K562 (cell line): ENCODE data around the gene MAPT. TPM values are rescaled to one million over a fixed set of nuclear protein-coding genes. Genes with fewer than 3 reads are reported as not detected.

Experiments
- ATAC-seq: fragments of 200-7000 bp; cut with Tn5 transposase; 3 replicates; pipeline ENCODE4 v1.9.1; 2020; ENCODE audit warnings: moderate library complexity
- BruUV-seq: library from RNA; stranded (reverse); fragments of 400-500 nt; replicated peaks from 2 replicates; lab custom pipeline; 2021; lab: Mats Ljungman, UMichigan
- CTCF ChIA-PET: fragments of 300-600 bp; formaldehyde crosslinking; extraction: SDS; loops from one replicate; lab custom pipeline; 2021; ENCODE audit warnings: low intra/inter-chr PET ratio; lab: Yijun Ruan, JAX
- POLR2A ChIA-PET: fragments of 300-600, 350-650 bp; sonication (Branson Sonifier 250); formaldehyde crosslinking; extraction: SDS; loops from one replicate; lab custom pipeline; 2021; ENCODE audit warnings: antibody characterized with exemption, inconsistent platforms; lab: Yijun Ruan, JAX
- DNase-seq, 4 experiments: peaks; one replicate each; pipeline versions ENCODE4 v3.0.0 to v3.0.0-alpha.2; 2011 to 2018; ENCODE audit warnings: low spot score in 3 of 4, mixed read lengths in 3 of 4; ENCODE audit errors: extremely low read depth in 1 of 4
- FAIRE-seq: peaks from 2 replicates; lab custom pipeline; 2011; peaks lifted over from hg19 to GRCh38; lab: Jason Lieb, UNC
- H2AFZ ChIP-seq: 2 replicates; pipeline ENCODE4 v1.6.0; 2011; ENCODE audit warnings: low read depth, low read length, control low read depth, inconsistent platforms
- H3K27ac ChIP-seq: fragments of 200-600 bp; 3 replicates; pipeline ENCODE4 v1.8.0; 2011; ENCODE audit warnings: low read depth, mild to moderate bottlenecking, control low read depth, inconsistent platforms, low read length, moderate library complexity, mixed read lengths; ENCODE audit errors: extremely low read depth
- H3K27me3 ChIP-seq, 2 experiments: fragments of 300-600 bp in 1 of 2; 2 replicates in 1 of 2; 3 replicates in 1 of 2; pipeline versions ENCODE4 v1.6.0 to v1.8.0; 2011; ENCODE audit warnings: inconsistent platforms in 2 of 2, low read length in 2 of 2, mild to moderate bottlenecking in 1 of 2, mixed read lengths in 1 of 2, moderate library complexity in 1 of 2; ENCODE audit not compliant: control insufficient read depth in 2 of 2, insufficient read depth in 2 of 2
- H3K36me3 ChIP-seq: fragments of 300-600 bp; 3 replicates; pipeline ENCODE4 v1.8.0; 2011; ENCODE audit warnings: mild to moderate bottlenecking, low read length, inconsistent platforms; ENCODE audit not compliant: control insufficient read depth, insufficient read depth
- H3K4me1 ChIP-seq, 2 experiments: fragments of 200-600 bp in 1 of 2; replicated peaks in 1 of 2; 2 replicates in 1 of 2; 3 replicates in 1 of 2; pipeline versions ENCODE4 v1.5.1 to v1.8.0; 2011; ENCODE audit warnings: inconsistent platforms in 2 of 2, low read length in 2 of 2, mild to moderate bottlenecking in 1 of 2, mixed read lengths in 1 of 2, moderate library complexity in 1 of 2; ENCODE audit not compliant: control insufficient read depth in 2 of 2, insufficient read depth in 2 of 2
- H3K4me2 ChIP-seq: 2 replicates; pipeline ENCODE4 v1.6.1; 2011; ENCODE audit warnings: low read length, control low read depth, inconsistent platforms, mixed read lengths; ENCODE audit not compliant: insufficient read depth
- H3K4me3 ChIP-seq: fragments of 200-600 bp; sonication (generic), shearing (Covaris generic); 2 replicates; pipeline ENCODE4 v1.5.1; 2016; ENCODE audit warnings: control low read depth, inconsistent platforms
- H3K79me2 ChIP-seq: fragments of 200-600 bp; 3 replicates; pipeline ENCODE4 v1.8.0; 2011; ENCODE audit warnings: low read length, inconsistent platforms; ENCODE audit not compliant: control insufficient read depth, insufficient read depth
- H3K9ac ChIP-seq, 2 experiments: 2 replicates each; pipeline versions ENCODE4 v1.6.0 to v1.6.1; 2011; ENCODE audit warnings: low read depth in 2 of 2, low read length in 2 of 2, control low read depth in 1 of 2, inconsistent platforms in 1 of 2, mild to moderate bottlenecking in 1 of 2, mixed read lengths in 1 of 2; ENCODE audit not compliant: insufficient read depth in 1 of 2
- H3K9me1 ChIP-seq: one replicate; pipeline ENCODE4 v1.6.0; 2011; ENCODE audit warnings: inconsistent platforms, mild to moderate bottlenecking, low read length, moderate library complexity; ENCODE audit not compliant: control insufficient read depth, insufficient read depth
- H3K9me3 ChIP-seq: replicated peaks from 2 replicates; pipeline ENCODE4 v1.5.1; 2011; ENCODE audit warnings: low read depth, low read length, inconsistent platforms; ENCODE audit not compliant: control insufficient read depth, insufficient read depth
- H4K20me1 ChIP-seq: replicated peaks from 2 replicates; pipeline ENCODE4 v1.6.1; 2011; ENCODE audit warnings: low read length, inconsistent platforms, mixed read lengths; ENCODE audit not compliant: control insufficient read depth, insufficient read depth
- ADNP ChIP-seq: fragments of 200-800 bp; sonication (Bioruptor generic); IDR thresholded peaks from 2 replicates; pipeline ENCODE4 v1.6.1; 2016; ENCODE audit warnings: missing genetic modification characterization, missing compliant biosample characterization
- NFIC ChIP-seq: fragments of 450-650 bp; IDR thresholded peaks from 2 replicates; pipeline ENCODE4 v1.6.1; 2017; ENCODE audit warnings: mild to moderate bottlenecking, inconsistent platforms
- WGBS: fragments of 100-300 bp; shearing (Covaris generic); methylation state at CpG from one replicate; pipeline ENCODE4 v1.1.6; 2016; ENCODE audit warnings: low coverage, mixed read lengths; ENCODE audit not compliant: insufficient coverage; ENCODE audit errors: missing lambda C conversion rate; 5-methylcytosine and 5-hydroxymethylcytosine counted together
- in situ Hi-C: fragments of 300-500 bp; cut with MboI; formaldehyde crosslinking; loops from 4 replicates; pipeline ENCODE4 v1.15.0; 2018; ENCODE audit warnings: inconsistent platforms, mixed read lengths
- intact Hi-C: fragments of 100-400 bp; cut with micrococcal nuclease; formaldehyde crosslinking; loops from 2 replicates; pipeline ENCODE4 v1.14.2; 2022
- polyA plus RNA-seq, 8 experiments: library from polyadenylated mRNA; depleted of rRNA in 4 of 8; stranded (reverse) in 5 of 8; unstranded in 3 of 8; fragments of >200 nt; fragmentation: Nextera tagmentation in 2 of 8; fragmentation: Illumina TruSeq in 1 of 8; extraction: Ambion mirVana in 2 of 8; extraction: Trizol in 1 of 8; gene quantifications; 2 replicates each; pipeline versions ENCODE4 v1.2.1 to v1.2.3, GENCODE V29; 2011 to 2014; ENCODE audit warnings: inconsistent platforms in 1 of 8, missing spikeins in 1 of 8
- total RNA-seq, 7 experiments: library from RNA; depleted of rRNA in 6 of 7; stranded (reverse); fragments of >200 nt in 6 of 7; fragmentation: Illumina TruSeq in 2 of 7; extraction: Trizol in 2 of 7; gene quantifications; 2 replicates each; pipeline versions ENCODE4 v1.2.1 to v1.2.3, GENCODE V29; 2011 to 2021; ENCODE audit warnings: low replicate concordance in 1 of 7

Gene MAPT
- total and polyA plus RNA-seq, 9 of the 15 experiments (the other 6 are each of a cell fraction or from before 2014, with no cell fraction given) = 0.04 to 1.1 (median 0.36) TPM

DNA sequence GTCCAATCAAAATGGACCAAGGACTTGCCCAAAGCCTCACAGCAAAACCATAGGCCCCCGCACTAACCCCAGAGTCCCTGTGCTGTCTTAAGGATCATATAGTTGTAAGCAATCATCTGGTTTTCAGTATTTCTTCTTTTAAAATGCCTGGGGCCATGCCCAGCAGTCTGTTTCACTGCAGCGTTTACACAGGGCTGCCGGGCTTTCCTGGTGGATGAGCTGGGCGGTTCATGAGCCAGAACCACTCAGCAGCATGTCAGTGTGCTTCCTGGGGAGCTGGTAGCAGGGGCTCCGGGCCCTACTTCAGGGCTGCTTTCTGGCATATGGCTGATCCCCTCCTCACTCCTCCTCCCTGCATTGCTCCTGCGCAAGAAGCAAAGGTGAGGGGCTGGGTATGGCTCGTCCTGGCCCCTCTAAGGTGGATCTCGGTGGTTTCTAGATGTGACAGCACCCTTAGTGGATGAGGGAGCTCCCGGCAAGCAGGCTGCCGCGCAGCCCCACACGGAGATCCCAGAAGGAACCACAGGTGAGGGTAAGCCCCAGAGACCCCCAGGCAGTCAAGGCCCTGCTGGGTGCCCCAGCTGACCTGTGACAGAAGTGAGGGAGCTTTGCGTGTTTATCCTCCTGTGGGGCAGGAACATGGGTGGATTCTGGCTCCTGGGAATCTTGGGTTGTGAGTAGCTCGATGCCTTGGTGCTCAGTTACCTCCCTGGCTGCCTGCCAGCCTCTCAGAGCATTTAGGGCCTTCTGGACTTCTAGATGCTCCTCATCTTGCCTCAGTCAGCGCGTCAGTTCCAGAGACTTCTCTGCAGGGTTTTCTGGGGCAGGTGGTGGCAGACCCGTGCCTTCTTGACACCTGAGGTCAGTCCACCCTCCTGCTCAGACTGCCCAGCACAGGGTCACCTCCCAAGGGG, 79.8 kb downstream of the MAPT start:
- Histone ChIP-seq H3K4me1 (peaks cover 37 to 42% of the 10 kb centered on the region in 2 experiments), H3K9me1 (peaks cover 3% of the 10 kb centered on the region), H3K9me3 (no peaks in the 10 kb centered on the region), H2AFZ (no peak overlapping the region), H3K36me3 (no peaks in the 10 kb centered on the region), H3K27ac (no peak overlapping the region), H3K79me2 (no peaks in the 10 kb centered on the region), H3K4me3 (no peak overlapping the region), H3K9ac (peak overlapping the region in 1 of 2 experiments; percentile 70; a peak in 2 of 4 replicates), H3K27me3 (no peaks in the 10 kb centered on the region), H4K20me1 (no peaks in the 10 kb centered on the region), H3K4me2 (no peak overlapping the region)
- intact Hi-C loops (no loop called here), in situ Hi-C loops (no loop called here)
- ChIA-PET POLR2A (interaction anchor here (1.5 kb wide), 2 partner anchors 13 to 41 kb away, joined by 3 to 7 read pairs; no protein-coding TSS in a partner anchor), CTCF (no interaction called here)
- TF ChIP-seq ADNP (tag) (no peak), NFIC (peak; percentile 57)
- 62% methylated on average over 16 of the region's 17 CpGs for WGBS
- FAIRE-seq = no peak
- no TSS peak for BruUV-seq
- DNase-seq = no peak
- ATAC-seq = no peak
